Activated CD8-positive, alpha-beta memory T cell treated with anti-CD3 and anti-CD28 coated beads for 36 hours (primary cell): ENCODE measurements around the gene PAN2. TPM values are rescaled to one million over a fixed set of nuclear protein-coding genes. Genes with fewer than 3 reads are reported as not detected.
"Not testable (repeated sequence)": the region's sequence is repeated elsewhere in the genome, so short reads cannot be mapped to it uniquely, and the experiment has no call there.

Experiments used
- CTCF ChIA-PET: fragments of 350-600 bp; sonication (Branson Sonifier 250); formaldehyde crosslinking; loops from one replicate; lab custom pipeline; 2021; ENCODE audit warnings: antibody characterized with exemption; lab: Charles Lee
- POLR2A ChIA-PET: fragments of 350-600 bp; sonication (Branson Sonifier 250); formaldehyde crosslinking; loops from one replicate; lab custom pipeline; 2021; ENCODE audit warnings: antibody characterized with exemption; lab: Charles Lee
- total RNA-seq, 2 experiments: library from RNA; stranded (reverse); gene quantifications; one replicate each; pipeline ENCODE4 v1.2.3, GENCODE V29; 2021

PAN2 gene
- total RNA-seq, 2 experiments from 2014 or later = 25.5 to 25.8 TPM

DNA sequence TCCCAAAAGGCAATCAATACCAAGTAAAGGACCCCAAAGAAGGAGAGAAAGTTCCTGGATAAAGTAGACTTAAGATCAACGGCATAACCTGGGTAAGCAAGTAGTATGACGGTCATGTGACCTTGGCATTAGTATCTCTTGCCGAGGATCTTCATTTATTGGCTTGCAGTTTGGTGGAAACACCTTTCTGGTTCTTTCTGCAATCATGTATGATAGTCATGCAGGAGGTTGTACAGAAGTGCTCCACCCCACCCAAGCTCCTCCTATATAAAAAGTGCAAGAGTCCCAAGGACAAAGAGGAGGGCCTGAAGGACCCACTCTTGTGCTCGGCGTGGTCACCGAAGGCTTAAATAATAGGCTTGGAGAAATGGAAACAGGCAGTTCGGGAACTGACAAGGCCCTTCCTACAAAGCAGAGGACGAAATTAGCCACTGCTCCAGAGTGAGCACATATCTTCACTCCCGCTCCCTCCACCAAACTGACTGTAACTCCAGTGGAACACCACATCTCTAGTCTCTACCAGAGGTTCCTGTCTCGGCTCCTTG is 34.4 kb downstream of the PAN2 start:
- CTCF ChIA-PET = interaction anchor here (1.0 to 1.7 kb wide), 6 partner anchors 9 to 423 kb away, joined by 3 to 4 read pairs (median 3); partner anchors contain the start of gene TIMELESS
- POLR2A ChIA-PET = interaction anchor here (1.0 to 1.9 kb wide), 7 partner anchors 8 to 183 kb away, joined by 3 to 6 read pairs (median 5); partner anchors contain the start of genes CNPY2, IL23A, PAN2 and RPL41

DNA sequence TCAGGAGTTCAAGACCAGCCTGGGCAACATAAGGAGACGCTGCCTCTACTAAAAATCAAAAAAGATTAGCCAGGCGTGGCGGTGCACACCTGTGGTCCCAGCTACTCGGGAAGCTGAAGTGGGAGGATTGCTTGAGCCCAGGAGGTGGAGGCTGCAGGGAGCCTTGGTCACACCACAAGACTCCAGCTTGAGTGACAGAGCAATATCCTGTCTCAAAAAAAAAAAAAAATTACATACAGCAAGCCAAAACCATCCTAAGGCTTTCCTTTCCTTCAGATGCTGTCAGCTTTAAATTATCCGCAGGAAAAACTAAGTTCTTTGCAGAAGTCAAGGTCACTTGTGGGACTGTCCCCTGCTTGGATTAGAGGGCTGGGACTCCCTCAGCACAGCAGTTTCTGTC is 35.0 kb downstream of the PAN2 start:
- ChIA-PET CTCF (interaction anchor here (1.0 to 1.6 kb wide), 6 partner anchors 10 to 424 kb away, joined by 3 to 4 read pairs (median 3); partner anchors contain the start of genes SMARCC2 and TIMELESS), POLR2A (interaction anchor here (1.0 to 1.9 kb wide), 6 partner anchors 8 to 182 kb away, joined by 3 to 6 read pairs (median 5); partner anchors contain the start of genes CNPY2, IL23A, RPL41 and STAT2)

DNA sequence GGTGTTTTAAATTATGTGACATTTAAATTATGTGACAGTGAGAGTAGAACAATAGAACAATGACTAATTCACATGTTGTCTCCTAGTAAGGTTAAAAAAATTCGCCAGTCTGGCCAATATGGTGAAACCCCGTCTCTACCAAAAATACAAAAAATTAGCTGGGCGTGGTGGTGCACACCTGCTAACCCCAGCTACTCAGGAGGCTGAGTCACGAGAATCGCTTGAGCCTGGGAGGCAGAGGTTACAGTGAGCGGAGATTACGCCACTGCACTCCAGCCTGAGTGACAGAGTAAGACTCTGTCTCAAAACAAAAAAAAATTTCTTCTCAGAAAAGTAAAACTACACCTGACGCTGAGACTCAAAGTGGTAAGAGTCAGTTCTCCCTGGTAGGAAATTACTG is 36.4 kb downstream of the PAN2 start:
- ChIA-PET CTCF (interaction anchor here (1.3 kb wide), 1 partner anchor 75 kb away, joined by 4 read pairs; the partner anchor contains the start of gene RNF41), POLR2A (interaction anchor here (0.6 to 0.8 kb wide), 2 partner anchors 30 to 71 kb away, joined by 3 read pairs; no protein-coding TSS in a partner anchor)

DNA sequence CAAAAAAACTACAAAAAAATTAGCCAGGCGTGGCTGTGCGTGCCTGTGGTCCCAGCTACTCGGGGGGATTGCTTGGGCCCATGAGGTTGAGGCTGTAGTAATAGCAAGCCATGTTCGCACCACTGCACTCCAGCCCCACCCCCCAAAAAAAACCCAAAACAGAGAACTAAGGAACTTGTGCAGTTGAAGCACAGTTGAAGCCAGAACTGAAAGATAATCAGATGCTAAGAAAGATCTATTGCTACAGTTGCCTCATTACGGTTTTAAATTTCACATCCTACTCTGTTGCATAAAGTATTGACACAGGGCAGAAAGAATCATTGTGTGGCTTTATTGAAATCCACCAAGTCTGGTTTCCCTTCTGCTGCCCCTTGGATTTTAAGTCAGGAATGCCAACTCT is 37.5 kb downstream of the PAN2 start:
- ChIA-PET POLR2A (interaction anchor here (0.8 kb wide), 1 partner anchor 29 kb away, joined by 3 read pairs; no protein-coding TSS in a partner anchor), CTCF (no interaction called here)

DNA sequence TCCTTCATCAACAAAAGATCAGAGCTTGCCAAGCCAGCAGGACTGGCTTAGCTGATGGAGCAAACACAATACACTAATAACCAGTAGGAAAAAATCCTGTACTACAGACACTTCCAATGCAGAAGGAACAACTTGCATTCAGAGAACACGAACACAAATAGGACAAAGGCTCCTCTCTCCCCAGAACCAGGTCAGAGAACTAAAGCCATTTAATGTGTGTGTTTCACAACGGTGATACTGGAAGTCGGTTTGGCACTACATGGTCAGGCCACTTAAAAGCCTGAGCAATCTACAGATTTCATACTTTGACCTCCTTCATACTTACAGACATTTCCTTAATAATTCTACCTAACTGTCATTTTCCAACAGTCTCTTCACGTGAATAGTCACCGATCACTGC is 40.0 kb downstream of the PAN2 start:
- ChIA-PET CTCF (no interaction called here), POLR2A (no interaction called here)

DNA sequence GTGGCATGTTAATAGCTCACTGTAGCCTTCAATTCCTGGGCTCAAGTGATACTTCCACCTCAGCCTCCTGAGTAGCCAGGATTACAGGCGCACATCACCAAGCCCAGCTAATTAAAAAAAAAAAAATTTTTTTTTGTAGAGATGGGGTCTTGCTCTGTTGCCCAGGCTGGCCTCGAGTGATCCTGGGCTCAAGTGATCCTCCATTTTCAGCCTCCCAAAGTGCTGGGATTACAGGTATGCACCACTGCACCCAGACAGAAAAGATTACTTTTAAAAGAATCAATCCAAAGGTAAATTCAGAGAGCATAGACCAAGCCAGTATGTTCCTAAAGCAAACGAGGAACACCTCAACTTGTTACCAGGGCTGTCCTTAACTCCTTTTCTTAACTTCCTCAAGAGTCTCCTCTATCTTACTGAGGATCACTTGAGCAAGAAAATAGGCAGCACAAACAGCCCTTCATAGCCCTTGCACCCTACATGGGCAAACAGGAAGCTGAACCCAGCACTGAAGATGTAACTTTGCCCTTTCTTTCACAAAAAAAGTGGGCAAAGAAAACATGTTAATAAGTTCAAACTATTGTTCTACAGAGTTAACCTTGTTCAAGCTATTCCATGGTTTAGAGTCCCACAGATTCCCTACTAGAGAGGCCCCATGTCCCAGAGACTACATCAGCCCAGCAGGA is 45.0 kb downstream of the PAN2 start:
- ChIA-PET CTCF (interaction anchor here (0.7 to 1.3 kb wide), 3 partner anchors 13 to 43 kb away, joined by 4 to 6 read pairs (median 5); partner anchors contain the start of gene COQ10A), POLR2A (no interaction called here)

DNA sequence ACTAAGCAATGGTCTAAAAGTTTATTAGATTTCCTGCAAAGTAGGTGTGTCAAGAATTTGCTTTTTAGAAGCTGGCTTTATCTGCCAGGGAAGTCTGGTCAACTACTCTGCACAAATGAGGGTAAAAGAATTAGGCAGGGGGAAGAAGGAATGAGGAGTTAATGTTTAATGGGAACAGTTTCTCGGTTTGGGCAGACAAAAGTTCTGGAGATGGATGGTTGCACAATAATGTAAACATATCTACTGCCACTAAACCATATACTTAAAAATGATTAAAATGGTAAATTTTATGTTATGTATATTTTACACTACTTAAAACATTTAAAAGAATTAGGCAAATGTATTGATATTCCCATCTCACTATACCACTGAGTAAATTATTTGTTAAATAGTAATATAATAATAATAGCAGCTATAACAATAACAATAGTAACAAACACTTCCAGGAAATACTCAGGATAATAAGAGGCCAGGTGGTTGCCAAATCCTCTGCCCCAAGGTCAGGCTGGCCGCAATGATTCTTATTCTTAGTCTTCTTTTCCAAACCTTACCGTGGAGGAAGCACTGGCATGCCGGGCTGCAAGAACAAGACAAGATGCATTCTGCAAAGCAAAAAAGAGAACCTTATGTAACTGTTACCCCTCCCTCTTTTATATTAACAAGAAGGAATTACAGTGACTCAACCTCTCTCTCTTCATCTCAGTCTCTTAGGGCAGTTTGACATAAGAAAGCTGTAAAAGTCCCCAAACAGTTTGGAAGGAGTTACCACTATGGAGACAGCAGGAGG is 47.6 kb downstream of the PAN2 start:
- CTCF ChIA-PET = interaction anchor here (1.4 kb wide), 1 partner anchor 13 kb away, joined by 3 read pairs; no protein-coding TSS in a partner anchor
- POLR2A ChIA-PET = no interaction called here

DNA sequence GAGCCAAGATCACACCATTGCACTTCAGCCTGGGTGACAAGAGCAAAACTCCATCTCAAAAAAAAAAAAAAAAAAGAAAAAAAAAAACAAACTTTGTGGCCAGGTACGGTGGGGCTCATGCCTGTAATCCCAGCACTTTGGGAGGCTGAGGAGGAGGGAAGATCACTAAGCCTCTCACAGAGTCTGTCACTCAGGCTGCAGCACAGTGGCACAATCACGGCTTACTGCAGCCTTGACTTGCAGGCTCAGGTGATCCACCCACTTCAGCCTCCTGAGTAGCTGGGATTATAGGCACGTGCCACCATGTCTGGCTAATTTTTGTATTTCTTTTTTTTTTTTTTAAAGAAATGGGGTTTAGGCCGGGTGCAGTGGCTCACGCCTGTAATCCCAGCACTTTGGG is 49.5 kb downstream of the PAN2 start:
- CTCF ChIA-PET = interaction anchor here (0.7 to 0.9 kb wide), 2 partner anchors 26 to 35 kb away, joined by 3 to 4 read pairs; no protein-coding TSS in a partner anchor
- POLR2A ChIA-PET = not testable (repeated sequence)

DNA sequence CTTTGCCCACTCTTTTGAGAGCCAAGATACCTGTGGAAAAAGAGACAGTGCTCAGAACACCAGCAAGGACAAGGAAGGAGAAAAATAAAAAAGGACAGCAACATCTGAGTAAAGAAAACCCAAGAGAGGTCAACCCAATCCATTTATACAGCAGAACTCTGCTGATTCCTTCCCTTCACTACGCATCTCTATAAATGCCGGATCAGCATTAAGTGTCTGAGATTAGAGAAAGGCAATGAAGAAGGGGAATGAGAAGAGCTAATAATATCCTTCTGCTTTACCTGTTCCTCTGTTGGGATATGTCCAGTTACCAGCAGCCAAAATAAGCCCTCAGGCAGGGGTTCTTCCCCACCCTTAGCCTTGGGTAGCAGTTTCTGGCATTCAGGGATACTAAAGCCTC is 51.2 kb downstream of the PAN2 start:
- CTCF ChIA-PET = no interaction called here
- POLR2A ChIA-PET = no interaction called here

DNA sequence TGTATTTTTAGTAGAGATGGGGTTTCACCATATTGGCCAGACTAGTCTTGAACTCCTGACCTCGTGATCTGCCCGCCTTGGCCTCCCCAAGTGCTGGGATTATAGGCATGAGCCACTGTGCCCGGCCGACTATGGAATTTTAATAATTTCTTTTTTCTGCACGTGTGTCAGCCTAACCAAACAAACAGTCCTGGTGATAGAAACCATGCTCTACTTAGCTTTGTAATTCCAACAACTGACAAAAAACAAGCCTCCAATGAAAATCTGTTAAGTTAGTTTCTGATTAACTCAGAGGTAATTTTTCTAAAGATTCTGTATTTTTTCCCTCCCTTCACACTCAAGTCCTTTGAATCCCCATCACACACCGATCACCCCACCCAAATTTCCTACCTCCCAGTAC is 51.8 kb downstream of the PAN2 start:
- POLR2A ChIA-PET = no interaction called here
- CTCF ChIA-PET = no interaction called here

DNA sequence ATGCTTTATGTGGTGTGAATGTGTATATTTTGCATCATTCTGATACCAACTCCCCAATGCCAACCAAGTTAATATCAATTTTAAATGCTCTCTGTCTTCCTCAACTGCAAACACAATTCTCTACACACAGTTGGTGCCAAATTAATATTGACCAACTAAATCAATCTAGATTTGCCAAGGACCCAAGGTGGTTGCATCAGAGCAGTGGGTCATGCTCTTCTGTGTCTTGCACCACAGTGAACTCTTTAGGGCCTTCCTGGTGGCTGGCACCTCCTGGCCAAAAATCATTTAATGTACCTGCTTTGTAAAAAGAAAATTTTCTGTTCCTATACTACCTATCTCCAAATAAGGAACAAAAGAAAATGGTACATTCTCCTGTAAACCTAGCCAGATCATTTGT is 53.0 kb downstream of the PAN2 start:
- ChIA-PET POLR2A (no interaction called here), CTCF (interaction anchor here (0.7 kb wide), 2 partner anchors 144 to 308 kb away, joined by 3 to 4 read pairs; no protein-coding TSS in a partner anchor)

DNA sequence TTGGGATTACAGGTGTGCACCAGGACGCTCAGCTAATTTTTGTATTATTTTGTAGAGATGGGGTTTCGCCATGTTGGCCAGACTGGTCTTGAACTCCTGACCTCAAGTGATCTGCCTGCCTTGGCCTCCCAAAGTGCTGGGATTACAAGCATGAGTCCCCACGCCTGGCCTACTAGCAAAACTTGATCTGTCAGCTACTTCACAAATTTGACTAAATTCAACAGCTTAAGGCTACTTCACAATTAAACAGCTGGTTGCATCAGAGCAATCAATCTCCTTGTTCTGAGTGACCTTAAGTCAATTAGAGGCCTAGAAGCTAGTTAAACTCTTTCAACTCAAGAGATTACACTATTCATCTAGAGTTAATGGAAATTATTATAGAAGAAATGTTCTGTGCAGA is 54.9 kb downstream of the PAN2 start:
- CTCF ChIA-PET = interaction anchor here (1.3 kb wide), 1 partner anchor 12 kb away, joined by 4 read pairs; no protein-coding TSS in a partner anchor
- POLR2A ChIA-PET = no interaction called here

DNA sequence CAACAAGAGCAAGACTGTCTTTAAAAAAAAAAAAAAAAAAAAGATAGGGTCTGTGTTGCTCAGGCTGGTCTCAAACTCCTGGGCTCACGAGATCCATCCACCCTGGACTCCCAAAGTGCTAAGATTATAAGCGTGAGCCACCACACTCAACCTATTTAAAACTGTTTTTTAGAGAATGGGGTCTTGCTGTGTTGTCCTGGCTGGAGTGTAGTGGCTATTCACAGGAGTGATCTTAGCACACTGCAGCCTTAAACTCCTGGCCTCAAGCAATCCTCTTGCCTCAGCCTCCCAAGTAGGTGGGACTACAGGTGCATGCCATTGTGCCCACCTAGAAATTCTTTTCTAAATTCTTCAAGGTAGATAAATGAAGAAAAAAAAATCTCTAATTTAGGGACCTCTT is 59.5 kb downstream of the PAN2 start:
- POLR2A ChIA-PET = no interaction called here

DNA sequence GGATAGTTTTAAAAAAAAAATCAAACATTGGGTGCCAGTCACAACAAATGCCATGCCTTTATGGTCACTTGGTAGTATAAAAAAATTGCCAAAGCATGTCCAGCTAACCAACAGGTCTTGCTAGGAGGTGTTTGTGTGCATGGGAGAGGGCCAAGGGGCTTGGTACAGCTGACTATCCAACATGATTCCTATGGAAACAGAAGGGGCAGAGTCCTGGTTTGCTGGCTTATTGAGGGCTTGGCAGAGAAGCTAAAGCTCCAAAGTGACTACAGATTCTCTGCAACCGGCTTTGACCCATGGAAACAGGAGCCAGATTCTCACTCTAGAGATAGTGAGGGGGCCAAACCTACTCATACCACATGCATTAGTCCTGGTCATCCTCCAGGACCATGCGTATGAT is 61.3 kb downstream of the PAN2 start:
- CTCF ChIA-PET, POLR2A ChIA-PET: not testable (repeated sequence)

More for the DNA sequence above, 59.5 kb downstream of the PAN2 start:
- CTCF ChIA-PET = no interaction called here

DNA sequence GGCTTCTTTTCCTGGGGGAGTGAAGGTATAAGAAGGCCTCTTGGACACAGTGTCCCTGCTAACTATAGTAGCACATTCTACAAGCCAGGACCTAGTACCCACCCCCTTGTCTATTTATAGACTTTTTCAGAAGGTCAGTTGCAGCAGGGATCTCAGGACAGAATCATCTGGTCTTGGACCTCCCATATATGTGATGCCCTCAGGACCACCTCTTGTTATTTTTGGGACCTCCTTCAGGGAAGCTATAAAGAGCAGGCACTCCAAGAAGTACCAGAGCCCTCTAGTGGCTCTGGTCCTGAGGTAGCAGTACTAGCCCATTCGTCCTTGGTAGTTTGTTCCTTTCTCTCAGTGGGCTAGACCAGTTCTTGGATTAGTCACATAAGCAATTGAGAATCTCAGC is 62.8 kb downstream of the PAN2 start:
- ChIA-PET POLR2A (no interaction called here), CTCF (interaction anchor here (0.8 kb wide), 1 partner anchor 209 kb away, joined by 3 read pairs; no protein-coding TSS in a partner anchor)

DNA sequence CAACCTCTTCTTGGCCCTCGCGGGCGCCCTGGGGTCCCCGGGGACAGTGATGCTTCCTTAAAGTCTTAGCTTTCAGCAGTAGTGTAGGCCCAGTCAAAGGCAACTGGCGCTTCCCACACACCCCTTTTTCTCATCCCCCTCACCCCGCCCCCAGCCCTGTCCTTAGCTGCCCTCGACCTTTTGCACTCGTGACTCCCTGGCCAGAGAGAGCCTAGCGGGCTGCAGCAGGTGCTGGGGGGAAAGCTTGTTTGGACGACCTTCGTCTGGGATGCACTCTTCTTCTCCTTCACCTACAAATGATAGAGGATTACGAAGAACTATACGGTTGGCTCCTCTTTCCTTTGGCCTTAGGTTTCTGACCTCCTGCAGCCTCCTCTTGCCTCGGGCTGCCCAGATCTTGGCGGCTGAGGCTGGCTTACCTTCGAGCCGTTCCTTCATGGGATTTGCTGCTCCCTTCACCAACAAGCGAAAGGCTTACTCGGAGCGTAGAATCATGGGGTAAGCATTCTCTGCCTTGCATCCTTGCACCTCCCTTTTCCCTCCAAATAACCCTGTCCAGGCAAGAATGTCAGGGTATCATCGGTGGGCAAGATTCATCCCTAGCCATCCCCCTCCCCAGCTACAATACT is 66.2 kb downstream of the PAN2 start:
- POLR2A ChIA-PET = interaction anchor here (1.0 to 1.4 kb wide), 5 partner anchors 8 to 46 kb away, joined by 3 to 6 read pairs (median 4); partner anchors contain the start of genes ANKRD52 and RNF41
- CTCF ChIA-PET = interaction anchor here (0.8 to 2.1 kb wide), 8 partner anchors 9 to 211 kb away, joined by 3 to 10 read pairs (median 4); partner anchors contain the start of genes ANKRD52 and SMARCC2

DNA sequence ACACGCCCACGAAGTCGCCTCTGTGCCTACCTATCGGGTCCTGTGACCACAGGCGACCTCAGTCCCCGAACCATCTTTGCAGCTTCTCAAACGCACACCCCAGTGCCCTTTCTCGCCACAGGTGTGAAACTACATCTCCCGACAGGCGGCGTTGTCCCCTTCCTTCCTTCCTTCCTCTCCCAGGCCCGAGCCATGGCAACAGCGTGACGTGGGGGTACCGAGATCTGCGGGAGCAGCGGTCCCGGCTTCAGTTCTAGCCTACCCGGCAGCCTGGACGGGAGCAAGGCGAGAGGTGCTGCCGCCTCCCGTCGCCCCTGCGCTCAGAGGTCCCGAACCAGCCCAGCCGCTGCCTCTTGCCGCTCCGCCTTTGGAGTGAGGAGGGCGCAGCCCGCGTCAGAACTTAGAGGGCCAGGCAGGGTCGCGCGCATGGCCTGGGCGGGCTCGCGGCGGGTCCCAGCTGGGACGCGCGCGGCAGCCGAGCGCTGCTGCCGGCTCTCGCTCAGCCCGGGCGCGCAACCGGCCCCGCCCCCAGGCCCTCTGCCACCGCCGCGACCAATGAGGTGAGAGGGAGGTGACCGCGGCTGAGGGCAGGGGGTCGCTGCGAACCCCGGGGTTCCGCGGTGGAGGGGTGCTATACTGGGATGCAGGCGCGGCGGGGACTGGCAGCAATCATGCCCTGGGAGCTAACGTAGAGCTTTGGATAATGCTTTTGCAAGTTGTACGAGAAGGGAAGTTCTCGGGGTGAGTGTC is 66.9 kb downstream of the PAN2 start, which contains the start of gene COQ10A:
Gene COQ10A, plus strand, starts transcription at position 250 of the 750 bp plus-strand sequence. Its CDS starts 177 bp downstream, at position 427.
- POLR2A ChIA-PET = interaction anchor here (1.0 to 1.4 kb wide), 4 partner anchors 8 to 45 kb away, joined by 3 to 6 read pairs (median 4); partner anchors contain the start of genes ANKRD52 and RNF41
- CTCF ChIA-PET = interaction anchor here (0.7 to 2.1 kb wide), 11 partner anchors 8 to 212 kb away, joined by 3 to 10 read pairs (median 4); partner anchors contain the start of gene ANKRD52
